ENCODE data around the gene PSMA6. TPM values are rescaled to one million over a fixed set of nuclear protein-coding genes. Genes with fewer than 3 reads are reported as not detected.

Gene PSMA6
- total and polyA plus RNA-seq, 2 of the 8 experiments (the other 6 are each of a cell fraction or from before 2014, with no cell fraction given) = 180 to 238 TPM

GRCh38 chr14:35344107-35344807, 52.1 kb downstream of the PSMA6 start:
- Histone ChIP-seq H3K14ac (ENCODE audit: insufficient read length) (no peak overlapping the region), H2BK15ac (ENCODE audit: low read length) (no peak overlapping the region), H4K8ac (ENCODE audit: extremely low read depth, insufficient read depth, low read length) (no peak overlapping the region), H3K79me2 (ENCODE audit: control insufficient read depth in 1 of 2, insufficient read depth in 2 of 2, low read length in 2 of 2) (no peaks in the 10 kb centered on the region), H3K9me3 (ENCODE audit: insufficient read depth in 2 of 2, low read depth in 1 of 2, low read length in 1 of 2) (no peaks in the 10 kb centered on the region), H3K23me2 (ENCODE audit: low read depth, low read length) (no peaks in the 10 kb centered on the region), H3K27ac (ENCODE audit: low read depth, low read length) (no peak overlapping the region), H3K18ac (ENCODE audit: extremely low read depth, low read length) (no peak overlapping the region), H2BK5ac (ENCODE audit: low read depth, low read length) (no peak overlapping the region), H2BK120ac (replicated peaks; ENCODE audit: low read depth, low read length) (no peak overlapping the region), H2BK12ac (ENCODE audit: low read depth, low read length) (no peak overlapping the region), H3K36me3 (ENCODE audit: control insufficient read depth in 2 of 4, insufficient read depth in 4 of 4, low read length in 3 of 4) (no peaks in the 10 kb centered on the region), H4K5ac (ENCODE audit: insufficient read length, low read depth, low read length) (no peak overlapping the region), H3K23ac (ENCODE audit: insufficient read length) (no peak overlapping the region), H3K4me2 (ENCODE audit: insufficient read depth in 1 of 2, low read depth in 2 of 2, low read length in 2 of 2) (no peak overlapping the region), H3K4me1 (replicated peaks in 1 of 4; ENCODE audit: control insufficient read depth in 3 of 4, insufficient read depth in 4 of 4, low read length in 3 of 4) (peaks cover 3 to 14% (median 11%) of the 10 kb centered on the region in 4 experiments), H3K79me1 (ENCODE audit: low read depth, low read length) (no peaks in the 10 kb centered on the region), H4K20me1 (replicated peaks in 1 of 2; ENCODE audit: control insufficient read depth in 1 of 2, insufficient read depth in 2 of 2, low read length in 2 of 2) (no peaks in the 10 kb centered on the region), H4K91ac (replicated peaks; ENCODE audit: insufficient read length, low read length) (no peak overlapping the region), H3K56ac (replicated peaks; ENCODE audit: insufficient read length, low read depth, low read length) (no peak overlapping the region), H2BK20ac (ENCODE audit: low read length) (no peak overlapping the region), H3K4me3 (ENCODE audit: extremely low read depth in 1 of 4, insufficient read depth in 2 of 4, low read depth in 3 of 4, low read length in 4 of 4) (no peak overlapping the region), H2AK5ac (ENCODE audit: low read depth, low read length) (no peak overlapping the region), H3K27me3 (replicated peaks in 1 of 4; ENCODE audit: control insufficient read depth in 3 of 4, extremely low read depth in 1 of 4, insufficient read depth in 3 of 4, low read length in 3 of 4) (no peaks in the 10 kb centered on the region), H3K4ac (replicated peaks; ENCODE audit: insufficient read length, low read depth, low read length) (no peak overlapping the region), H2AFZ (ENCODE audit: low read length) (no peak overlapping the region), H3K9ac (replicated peaks in 1 of 4; ENCODE audit: extremely low read depth in 1 of 4, low read depth in 3 of 4, low read length in 3 of 4) (no peak overlapping the region)
- WGBS, 2 experiments (ENCODE audit: extremely low coverage in 1 of 2, insufficient coverage in 1 of 2, insufficient read length in 1 of 2, insufficient replicate concordance in 2 of 2, low coverage in 1 of 2, low lambda C conversion rate in 2 of 2, missing lambda C conversion rate in 1 of 2) = 88% methylated on average over 15 of the region's 15 CpGs; no CpG with 5 or more reads in 1 of the 2 experiments
- FAIRE-seq (no peak), DNase-seq (ENCODE audit: low read depth in 1 of 2, low spot score in 2 of 2) (no peak)
- CTCF ChIA-PET (ENCODE audit: partially characterized antibody) = no interaction called here
- POLR2A ChIA-PET (ENCODE audit: partially characterized antibody) = interaction anchor here (0.5 kb wide), 1 partner anchor 58 kb away, joined by 3 read pairs; no protein-coding TSS in a partner anchor
- TF ChIP-seq CBX5 (IDR thresholded peaks at IDR 0.05; ENCODE audit: low read depth, low read length) = no peak
- no peak for TF ChIP-seq CREB1 (IDR thresholded peaks at IDR 0.05)
- TF ChIP-seq POU5F1 (IDR thresholded peaks at IDR 0.05; ENCODE audit: low read depth, low read length) = no peak
- no peak for TF ChIP-seq FOSL1 (IDR thresholded peaks at IDR 0.05; ENCODE audit: insufficient read depth, low read depth, low read length)
- TF ChIP-seq TAF1 (IDR thresholded peaks at IDR 0.05; ENCODE audit: low read depth, low read length) = no peak
- TF ChIP-seq SIN3A (conservative IDR thresholded peaks at IDR 0.05 in 1 of 2, IDR thresholded peaks at IDR 0.05 in 1 of 2; ENCODE audit: low read depth in 1 of 2, low read length in 2 of 2) = no peak
- TF ChIP-seq HDAC2 (IDR thresholded peaks at IDR 0.05; ENCODE audit: borderline replicate concordance in 1 of 2, low read depth in 2 of 2, low read length in 2 of 2) = no peak
- no peak for TF ChIP-seq HDAC6 (IDR thresholded peaks at IDR 0.05; ENCODE audit: low read depth, low read length)
- TF ChIP-seq KDM1A (IDR thresholded peaks at IDR 0.05; ENCODE audit: borderline replicate concordance, low read length) = no peak
